HepG2 (cell line): ENCODE results near the gene MAFF. TPM values are rescaled to one million over a fixed set of nuclear protein-coding genes. Genes with fewer than 3 reads are reported as not detected.

Experiments used
- ATAC-seq: fragments of 200-7000 bp; cut with Tn5 transposase; 3 replicates; pipeline ENCODE4 v1.9.1; 2020; ENCODE audit warnings: mild to moderate bottlenecking, moderate library complexity
- BruUV-seq: library from RNA; stranded (reverse); fragments of 400-500 nt; replicated peaks from 2 replicates; lab custom pipeline; 2021; lab: Mats Ljungman, UMichigan
- CTCF ChIA-PET: fragments of 300-600 bp; formaldehyde crosslinking; extraction: SDS; loops from one replicate; lab custom pipeline; 2021; ENCODE audit warnings: low total read pairs, inconsistent platforms, low intra/inter-chr PET ratio; lab: Yijun Ruan, JAX
- POLR2A ChIA-PET: fragments of 350-600 bp; sonication (Branson Sonifier 250); formaldehyde crosslinking; loops from one replicate; lab custom pipeline; 2020; ENCODE audit warnings: antibody characterized with exemption, inconsistent platforms; lab: Yijun Ruan, JAX
- DNase-seq: peaks from one replicate; pipeline ENCODE4 v3.0.0-alpha.2; 2015; ENCODE audit warnings: low spot score
- FAIRE-seq: peaks from 3 replicates; lab custom pipeline; 2011; peaks lifted over from hg19 to GRCh38; lab: Jason Lieb, UNC
- H2AFZ ChIP-seq: one replicate; pipeline ENCODE4 v1.6.1; 2011; ENCODE audit warnings: low read length, inconsistent platforms
- H3K27ac ChIP-seq: fragments of 300-600 bp; 3 replicates; pipeline ENCODE4 v1.8.0; 2011; ENCODE audit warnings: mixed run types, mild to moderate bottlenecking, mixed read lengths, low read length, inconsistent platforms; ENCODE audit not compliant: insufficient read depth; ENCODE audit errors: extremely low read length
- H3K27me3 ChIP-seq, 2 experiments: fragments of 200-600 bp in 1 of 2; 2 replicates in 1 of 2; 3 replicates in 1 of 2; pipeline versions ENCODE4 v1.6.0 to v1.8.0; 2011; ENCODE audit warnings: low read length in 2 of 2, mild to moderate bottlenecking in 2 of 2, moderate library complexity in 2 of 2, inconsistent platforms in 1 of 2; ENCODE audit not compliant: insufficient read depth in 2 of 2, control insufficient read depth in 1 of 2
- H3K36me3 ChIP-seq, 2 experiments: fragments of 200-600 bp in 1 of 2; replicated peaks in 1 of 2; 2 replicates in 1 of 2; 3 replicates in 1 of 2; pipeline versions ENCODE4 v1.5.1 to v1.8.0; 2011; ENCODE audit warnings: low read length in 2 of 2, inconsistent platforms in 1 of 2; ENCODE audit not compliant: insufficient read depth in 2 of 2, control insufficient read depth in 1 of 2
- H3K4me1 ChIP-seq: 2 replicates; pipeline ENCODE4 v1.5.1; 2012; ENCODE audit warnings: low read length, inconsistent platforms; ENCODE audit not compliant: insufficient read depth
- H3K4me2 ChIP-seq: 2 replicates; pipeline ENCODE4 v1.6.0; 2011; ENCODE audit warnings: low read depth, low read length, inconsistent platforms
- H3K4me3 ChIP-seq, 3 experiments: fragments of 200-600 bp in 1 of 3; sonication (generic), shearing (Covaris generic) in 1 of 3; replicated peaks in 1 of 3; 2 replicates each; pipeline ENCODE4 v1.5.1; 2011 to 2016; ENCODE audit warnings: low read length in 3 of 3, inconsistent platforms in 2 of 3, low read depth in 2 of 3, mild to moderate bottlenecking in 2 of 3, control low read depth in 1 of 3, mixed read lengths in 1 of 3; ENCODE audit not compliant: insufficient read depth in 1 of 3
- H3K79me2 ChIP-seq: one replicate; pipeline ENCODE4 v1.6.1; 2011; ENCODE audit warnings: low read length, inconsistent platforms; ENCODE audit not compliant: insufficient read depth
- H3K9ac ChIP-seq: 2 replicates; pipeline ENCODE4 v1.6.0; 2011; ENCODE audit warnings: mild to moderate bottlenecking, low read depth, low read length, inconsistent platforms; ENCODE audit not compliant: insufficient read depth
- H3K9me3 ChIP-seq: 2 replicates; pipeline ENCODE4 v1.5.1; 2012; ENCODE audit warnings: mild to moderate bottlenecking, low read length
- H4K20me1 ChIP-seq: 2 replicates; pipeline ENCODE4 v1.6.0; 2011; ENCODE audit warnings: inconsistent platforms, mild to moderate bottlenecking, low read length, moderate library complexity; ENCODE audit not compliant: insufficient read depth
- EZH2 ChIP-seq: conservative IDR thresholded peaks from 2 replicates; pipeline ENCODE4 v1.6.1; 2012; ENCODE audit warnings: mild to moderate bottlenecking, low read depth, low read length, moderate library complexity
- NKX3-1 ChIP-seq: sonication (generic); formaldehyde crosslinking; IDR thresholded peaks from 2 replicates; pipeline ENCODE4 v1.5.0; 2020; ENCODE audit warnings: missing genetic modification reagents
- POLR2A ChIP-seq, 2 experiments: IDR thresholded peaks; 2 replicates each; pipeline ENCODE4 v1.6.1; 2011; ENCODE audit warnings: low read depth in 2 of 2, low read length in 2 of 2, mild to moderate bottlenecking in 1 of 2, moderate library complexity in 1 of 2; ENCODE audit not compliant: insufficient read depth in 1 of 2
- SNRNP70 ChIP-seq: fragments of 200-400 bp; formaldehyde crosslinking; IDR thresholded peaks from 2 replicates; pipeline ENCODE4 v1.6.1; 2017; ENCODE audit warnings: mild to moderate bottlenecking, low read depth, low read length, moderate library complexity
- ZIK1 ChIP-seq: sonication (generic); formaldehyde crosslinking; IDR thresholded peaks from 2 replicates; pipeline ENCODE4 v1.5.0; 2020; ENCODE audit warnings: mild to moderate bottlenecking, low read depth, missing genetic modification reagents, borderline replicate concordance
- ZKSCAN1 ChIP-seq: fragments of 150-350 bp; IDR thresholded peaks from 2 replicates; pipeline ENCODE4 v1.6.1; 2014; ENCODE audit warnings: low read length
- ZKSCAN5 ChIP-seq: sonication (generic); formaldehyde crosslinking; IDR thresholded peaks from 2 replicates; pipeline ENCODE4 v1.5.1; 2020; ENCODE audit warnings: mild to moderate bottlenecking, missing genetic modification reagents
- ZNF3 ChIP-seq: IDR thresholded peaks from 2 replicates; pipeline ENCODE4 v1.7.0; 2017; ENCODE audit warnings: inconsistent platforms
- WGBS: methylation state at CpG from one replicate; pipeline ENCODE4 v1.1.6; 2017; ENCODE audit warnings: low lambda C conversion rate; 5-methylcytosine and 5-hydroxymethylcytosine counted together
- in situ Hi-C: cut with HindIII; loops from 2 replicates; pipeline ENCODE4 v1.10.0; 2017; ENCODE audit warnings: low pct_unique_long_range_greater_than_20kb; ENCODE audit not compliant: extremely low pct_ligation_motif_present
- intact Hi-C: fragments of 100-400 bp; cut with micrococcal nuclease; formaldehyde crosslinking; loops from one replicate; pipeline ENCODE4 v1.10.0; 2022; ENCODE audit not compliant: unreplicated experiment
- polyA plus RNA-seq, 8 experiments: library from polyadenylated mRNA; depleted of rRNA in 3 of 8; stranded (reverse) in 7 of 8; unstranded in 1 of 8; fragments of >200 nt; fragmentation: Illumina TruSeq in 4 of 8; extraction: Trizol in 4 of 8; gene quantifications; 2 replicates each; pipeline versions ENCODE4 v1.2.1 to v1.2.3, GENCODE V29; 2011 to 2016; ENCODE audit warnings: low read depth in 4 of 8, missing spikeins in 1 of 8, mixed read lengths in 1 of 8; ENCODE audit not compliant: insufficient read depth in 1 of 8
- total RNA-seq, 5 experiments: library from RNA; depleted of rRNA; stranded (reverse); fragments of >200 nt; fragmentation: Illumina TruSeq; extraction: Trizol; gene quantifications; 2 replicates each; pipeline ENCODE4 v1.2.3, GENCODE V29; 2016; ENCODE audit warnings: low read depth in 1 of 5
- TF ChIP-seq, protein P1 (sequence below): sonication (generic); formaldehyde crosslinking; IDR thresholded peaks from 2 replicates; pipeline ENCODE4 v1.5.1; 2020; ENCODE audit warnings: mild to moderate bottlenecking, moderate library complexity, missing genetic modification reagents

The MAFF gene
- total and polyA plus RNA-seq, 2 of the 13 experiments (the other 11 are each of a cell fraction or from before 2014, with no cell fraction given) = 5.4 to 14.3 TPM

DNA sequence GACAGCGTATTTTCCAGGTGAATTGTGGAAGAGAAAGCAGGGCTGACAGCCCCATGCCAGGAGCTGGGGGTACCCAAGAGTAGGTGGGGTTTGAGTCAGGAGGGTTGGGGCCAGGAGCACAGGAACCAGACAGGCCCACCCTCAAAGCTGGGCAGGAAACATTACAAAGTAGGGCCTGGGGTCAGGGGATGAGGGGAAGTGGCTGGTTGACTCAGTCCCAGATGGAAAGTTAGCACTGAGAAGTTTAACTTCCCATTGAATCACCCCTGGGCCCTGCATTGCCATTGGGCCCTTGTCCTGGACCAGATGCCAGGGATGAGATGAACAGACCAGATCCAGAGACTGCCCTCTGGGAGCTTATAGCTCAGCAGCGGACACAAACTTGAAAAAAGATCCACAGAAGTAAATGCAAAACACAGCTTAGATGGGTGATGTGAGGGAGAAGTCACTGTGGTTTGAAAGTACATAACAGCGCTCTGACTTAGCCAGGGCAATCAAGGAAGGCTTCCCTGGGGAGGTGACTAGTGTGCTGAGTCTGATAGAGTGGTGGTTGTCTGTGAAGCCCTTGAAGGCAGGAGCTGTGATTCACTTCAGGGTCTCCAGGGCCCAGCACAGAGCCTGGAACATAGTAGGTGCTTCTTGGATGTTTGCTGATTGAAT lies 2.2 kb downstream of the MAFF start:
- POLR2A ChIA-PET = interaction anchor here (0.6 to 3.3 kb wide), 5 partner anchors 8 to 112 kb away, joined by 3 to 26 read pairs (median 3); partner anchors contain the start of gene PLA2G6
- no peaks in the 10 kb centered on the region for H3K9me3 ChIP-seq
- CTCF ChIA-PET = no interaction called here
- 97% methylated on average over 3 of the region's 3 CpGs for WGBS
- H3K27me3 ChIP-seq = no peaks in the 10 kb centered on the region
- peaks cover 40% of the 10 kb centered on the region for H3K4me1 ChIP-seq
- BruUV-seq = no TSS peak
- ATAC-seq (no peak), DNase-seq (no peak), FAIRE-seq (no peak)
- H3K4me2 ChIP-seq = peak overlapping the region; percentile 87
- no peak overlapping the region for H2AFZ ChIP-seq
- in situ Hi-C loops = loop anchor here (10.0 kb wide), 1 partner anchor 89 kb away; the partner anchor contains the start of gene BAIAP2L2
- H3K9ac ChIP-seq = peak overlapping the region; percentile 98; the same call in 1 of the 2 replicates
- H3K4me3 ChIP-seq = peak overlapping the region; percentile 78 to 88 (median 83)
- peak; percentile 24; the same call in 1 of the 2 replicates for TF ChIP-seq ZKSCAN1
- no peak for TF ChIP-seq ZKSCAN5 (CRISPR knock-in tag)
- TF ChIP-seq POLR2A (IDR thresholded peaks at IDR 0.05; ENCODE audit: insufficient read depth in 1 of 2, low read depth in 2 of 2, low read length in 2 of 2) = peak in 1 of 2 experiments; percentile 30; a peak in 1 of 4 replicates
- no peak for TF ChIP-seq EZH2
- TF ChIP-seq ZNF3 (CRISPR knock-in tag) = peak; percentile 52; the same call in 1 of the 2 replicates
- no peak for TF ChIP-seq NKX3-1 (CRISPR knock-in tag)
- peaks cover 59% of the 10 kb centered on the region for H3K79me2 ChIP-seq
- H3K36me3 ChIP-seq = peaks cover 11% of the 10 kb centered on the region in 2 experiments
- peaks cover 55% of the 10 kb centered on the region for H4K20me1 ChIP-seq
- no peak overlapping the region for H3K27ac ChIP-seq
- intact Hi-C loops = loop anchor here (5.0 kb wide), 1 partner anchor 92 kb away; the partner anchor contains the start of gene BAIAP2L2

- DNase-seq = no peak
- Histone ChIP-seq H3K79me2 (peaks cover 64% of the 10 kb centered on the region), H3K36me3 (peaks cover 11 to 13% of the 10 kb centered on the region in 2 experiments), H3K27ac (no peak overlapping the region), H3K4me1 (peaks cover 38% of the 10 kb centered on the region), H3K9me3 (no peaks in the 10 kb centered on the region), H4K20me1 (peaks cover 58% of the 10 kb centered on the region), H3K4me2 (peak overlapping the region; percentile 87; the same call in 1 of the 2 replicates), H3K4me3 (no peak overlapping the region), H3K9ac (no peak overlapping the region), H2AFZ (no peak overlapping the region), H3K27me3 (no peaks in the 10 kb centered on the region)
- POLR2A ChIA-PET = interaction anchor here (2.1 kb wide), 1 partner anchor 13 kb away, joined by 10 read pairs; no protein-coding TSS in a partner anchor
- intact Hi-C loops (loop anchor here (5.0 kb wide), 1 partner anchor 92 kb away; the partner anchor contains the start of gene BAIAP2L2), in situ Hi-C loops (loop anchor here (10.0 kb wide), 1 partner anchor 90 kb away; the partner anchor contains the start of gene BAIAP2L2)
- no peak for ATAC-seq
- FAIRE-seq = no peak
- WGBS = 91% methylated on average over 7 of the region's 7 CpGs
- BruUV-seq = no TSS peak
- CTCF ChIA-PET = no interaction called here
- TF ChIP-seq ZIK1 (CRISPR knock-in tag) (no peak), SNRNP70 (no peak)
- TF ChIP-seq, protein P1, sequence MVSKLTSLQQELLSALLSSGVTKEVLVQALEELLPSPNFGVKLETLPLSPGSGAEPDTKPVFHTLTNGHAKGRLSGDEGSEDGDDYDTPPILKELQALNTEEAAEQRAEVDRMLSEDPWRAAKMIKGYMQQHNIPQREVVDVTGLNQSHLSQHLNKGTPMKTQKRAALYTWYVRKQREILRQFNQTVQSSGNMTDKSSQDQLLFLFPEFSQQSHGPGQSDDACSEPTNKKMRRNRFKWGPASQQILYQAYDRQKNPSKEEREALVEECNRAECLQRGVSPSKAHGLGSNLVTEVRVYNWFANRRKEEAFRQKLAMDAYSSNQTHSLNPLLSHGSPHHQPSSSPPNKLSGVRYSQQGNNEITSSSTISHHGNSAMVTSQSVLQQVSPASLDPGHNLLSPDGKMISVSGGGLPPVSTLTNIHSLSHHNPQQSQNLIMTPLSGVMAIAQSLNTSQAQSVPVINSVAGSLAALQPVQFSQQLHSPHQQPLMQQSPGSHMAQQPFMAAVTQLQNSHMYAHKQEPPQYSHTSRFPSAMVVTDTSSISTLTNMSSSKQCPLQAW = 0 out of 2 replicates have a peak, but pooled peaks have one; percentile 3
These were observed 3.0 kb downstream of the MAFF start for GRCh38 chr22:38204784-38205183.
